Stimulated activated CD8-positive, alpha-beta memory T cell treated with anti-CD3 and anti-CD28 coated beads, Interleukin-15, amount 100 ng/mL, for 48 hours (primary cell): ENCODE results near the gene PDAP1.
"Not testable (repeated sequence)": the region's sequence is repeated elsewhere in the genome, so short reads cannot be mapped to it uniquely, and the experiment has no call there.

ENCODE experiments used
- DNase-seq, 2 donors: peaks; one replicate each; pipeline ENCODE4 v3.0.0-alpha.2; 2020; ENCODE audit warnings: low read depth in 2 of 2

PDAP1 gene

GRCh38 chr7:99424932-99425730 lies 16.7 kb upstream of the PDAP1 start:
- no peak for DNase-seq

GRCh38 chr7:99422625-99423024 lies 14.2 kb upstream of the PDAP1 start:
- DNase-seq, result no peak

- DNase-seq, result no peak
Observed at GRCh38 chr7:99422186-99422585, 13.8 kb upstream of the PDAP1 start.

GRCh38 chr7:99420986-99421385 lies 12.6 kb upstream of the PDAP1 start:
- no peak for DNase-seq

- DNase-seq, result no peak
Observed at GRCh38 chr7:99420213-99420612, 11.8 kb upstream of the PDAP1 start.

- no peak for DNase-seq
Observed at GRCh38 chr7:99419323-99420021, 11.1 kb upstream of the PDAP1 start.

GRCh38 chr7:99418260-99418659 lies 9.9 kb upstream of the PDAP1 start:
- no peak for DNase-seq

- not testable (repeated sequence) for DNase-seq
Observed at GRCh38 chr7:99415513-99416127, 7.2 kb upstream of the PDAP1 start.

- no peak for DNase-seq
Observed at GRCh38 chr7:99410635-99411034, 2.2 kb upstream of the PDAP1 start.

GRCh38 chr7:99409806-99410205 lies 1.4 kb upstream of the PDAP1 start:
- DNase-seq, result no peak

- no peak for DNase-seq
Observed at GRCh38 chr7:99409192-99409572, 785 bp upstream of the PDAP1 start.

- peak; percentile 12 to 15 for DNase-seq
Observed at GRCh38 chr7:99407872-99408378, 472 bp downstream of the PDAP1 start.

GRCh38 chr7:99406557-99406956 lies 1.8 kb downstream of the PDAP1 start:
- DNase-seq, result no peak

- DNase-seq, result no peak
Observed at GRCh38 chr7:99404977-99405320, 3.4 kb downstream of the PDAP1 start.

- no peak for DNase-seq
Observed at GRCh38 chr7:99404235-99404976, 4.0 kb downstream of the PDAP1 start.

GRCh38 chr7:99403764-99404163 lies 4.6 kb downstream of the PDAP1 start:
- DNase-seq, result no peak

- DNase-seq, result no peak
Observed at GRCh38 chr7:99402854-99403253, 5.5 kb downstream of the PDAP1 start.

GRCh38 chr7:99399597-99399996 lies 8.8 kb downstream of the PDAP1 start:
- no peak for DNase-seq

- DNase-seq, result no peak
Observed at GRCh38 chr7:99398891-99399445, 9.4 kb downstream of the PDAP1 start.

- DNase-seq, result no peak
Observed at GRCh38 chr7:99397297-99397983, 11.0 kb downstream of the PDAP1 start.
